Measurements from ENCODE around the gene GMNN.

GMNN gene

DNA sequence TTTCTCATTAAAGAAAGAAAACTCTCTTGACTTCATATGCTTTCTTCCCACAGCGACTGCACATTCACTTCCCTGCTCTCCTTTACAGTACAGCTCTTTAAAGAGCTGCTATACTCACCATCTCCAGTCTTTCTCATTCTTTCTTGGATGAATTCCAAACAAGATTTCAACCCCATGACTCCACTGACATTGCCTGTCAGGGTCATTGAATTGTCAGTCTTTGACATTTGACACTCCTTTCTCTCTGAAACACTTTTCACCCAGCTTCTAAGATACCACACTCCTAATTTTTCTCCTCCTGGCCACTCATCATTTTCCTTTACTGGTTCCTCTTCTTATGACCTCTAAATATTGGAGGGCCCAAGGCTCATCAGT, 24.8 kb downstream of the GMNN start:
- Histone ChIP-seq H3K4me3 (ENCODE audit: low read length) (no peak overlapping the region), H3K4ac (ENCODE audit: low read depth, low read length) (no peak overlapping the region), H3K4me2 (ENCODE audit: low read length) (no peak overlapping the region), H3K79me1 (ENCODE audit: low read length) (no peaks in the 10 kb centered on the region), H3K27ac (ENCODE audit: low read depth, low read length) (no peak overlapping the region), H3K27me3 (ENCODE audit: insufficient read depth, low read length, poor library complexity) (no peaks in the 10 kb centered on the region), H3K36me3 (ENCODE audit: control insufficient read depth, insufficient read depth, low read length) (no peaks in the 10 kb centered on the region), H3K9ac (ENCODE audit: low read length) (no peak overlapping the region), H3K4me1 (ENCODE audit: control insufficient read depth, low read depth, low read length) (no peaks in the 10 kb centered on the region), H3K23ac (ENCODE audit: low read length) (no peak overlapping the region), H3K79me2 (ENCODE audit: control insufficient read depth, insufficient read depth, low read length) (no peaks in the 10 kb centered on the region), H3K18ac (ENCODE audit: low read length) (no peak overlapping the region), H4K5ac (ENCODE audit: low read length) (no peak overlapping the region), H4K8ac (ENCODE audit: low read depth, low read length) (no peak overlapping the region), H2BK5ac (ENCODE audit: low read length) (no peak overlapping the region), H3K56ac (ENCODE audit: low read length) (no peak overlapping the region), H2BK120ac (ENCODE audit: low read depth, low read length) (no peak overlapping the region), H2BK15ac (replicated peaks; ENCODE audit: low read depth) (no peak overlapping the region), H2AK5ac (ENCODE audit: low read length) (no peak overlapping the region)
- no peak for DNase-seq
- WGBS (ENCODE audit: extremely low coverage, insufficient coverage, low lambda C conversion rate): no CpG with 5 or more reads among the region's 1 CpG

DNA sequence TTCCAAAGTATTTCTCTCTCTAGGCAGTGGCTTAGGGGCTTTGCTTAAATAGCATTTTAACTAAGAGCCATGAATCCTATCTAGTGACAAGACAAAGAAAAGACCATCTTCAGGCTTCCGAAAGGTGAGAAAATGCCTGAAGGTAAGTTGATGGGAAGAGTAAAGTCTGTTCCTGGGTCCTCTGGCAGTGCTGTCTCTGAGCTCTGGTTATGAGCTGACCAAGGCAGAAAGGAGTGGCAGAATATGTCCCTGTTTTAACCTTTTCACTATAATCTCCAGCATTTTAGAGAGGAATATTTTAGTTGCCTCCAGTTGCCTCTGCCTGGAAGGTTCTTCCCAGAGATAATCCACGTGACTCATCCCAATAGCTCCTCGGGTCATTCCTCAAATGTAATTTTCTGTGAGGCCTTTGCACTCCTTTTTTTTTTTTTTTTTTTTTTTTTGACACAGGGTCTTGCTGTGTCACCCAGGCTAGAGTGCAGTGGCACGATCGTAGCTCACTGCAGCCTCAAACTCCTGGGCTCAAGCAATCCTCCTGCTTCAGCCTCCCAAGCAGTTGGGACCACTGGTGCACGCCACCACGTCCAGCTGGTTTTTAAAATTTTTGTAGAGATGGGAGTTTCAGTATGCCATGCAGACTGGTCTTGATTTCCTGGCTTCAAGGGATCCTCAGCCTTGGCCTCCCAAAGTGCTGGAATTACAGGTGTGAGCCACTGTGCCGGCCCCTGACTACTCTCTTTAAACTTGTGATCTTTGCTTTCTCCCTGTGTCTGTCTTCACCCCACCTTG, 27.7 kb downstream of the GMNN start:
- no peak overlapping the region for H2BK15ac ChIP-seq (replicated peaks; ENCODE audit: low read depth)
- no peak overlapping the region for H3K4me2 ChIP-seq (ENCODE audit: low read length)
- H3K18ac ChIP-seq (ENCODE audit: low read length): peak overlapping the region; percentile 18
- DNase-seq: peak; percentile 49
- H3K4me1 ChIP-seq (ENCODE audit: control insufficient read depth, low read depth, low read length): no peaks in the 10 kb centered on the region
- no peak overlapping the region for H2BK120ac ChIP-seq (ENCODE audit: low read depth, low read length)
- WGBS (ENCODE audit: extremely low coverage, insufficient coverage, low lambda C conversion rate): no CpG with 5 or more reads among the region's 8 CpGs
- H3K23ac ChIP-seq (ENCODE audit: low read length): no peak overlapping the region
- H3K56ac ChIP-seq (ENCODE audit: low read length): no peak overlapping the region
- no peak overlapping the region for H3K4ac ChIP-seq (ENCODE audit: low read depth, low read length)
- H3K4me3 ChIP-seq (ENCODE audit: low read length): no peak overlapping the region
- no peaks in the 10 kb centered on the region for H3K79me1 ChIP-seq (ENCODE audit: low read length)
- H3K27me3 ChIP-seq (ENCODE audit: insufficient read depth, low read length, poor library complexity): no peaks in the 10 kb centered on the region
- H3K27ac ChIP-seq (ENCODE audit: low read depth, low read length): no peak overlapping the region
- peak overlapping the region; percentile 13 for H4K8ac ChIP-seq (ENCODE audit: low read depth, low read length)
- no peak overlapping the region for H4K5ac ChIP-seq (ENCODE audit: low read length)
- H3K36me3 ChIP-seq (ENCODE audit: control insufficient read depth, insufficient read depth, low read length): no peaks in the 10 kb centered on the region
- no peaks in the 10 kb centered on the region for H3K79me2 ChIP-seq (ENCODE audit: control insufficient read depth, insufficient read depth, low read length)
- no peak overlapping the region for H3K9ac ChIP-seq (ENCODE audit: low read length)
- H2BK5ac ChIP-seq (ENCODE audit: low read length): no peak overlapping the region
- H2AK5ac ChIP-seq (ENCODE audit: low read length): no peak overlapping the region

DNA sequence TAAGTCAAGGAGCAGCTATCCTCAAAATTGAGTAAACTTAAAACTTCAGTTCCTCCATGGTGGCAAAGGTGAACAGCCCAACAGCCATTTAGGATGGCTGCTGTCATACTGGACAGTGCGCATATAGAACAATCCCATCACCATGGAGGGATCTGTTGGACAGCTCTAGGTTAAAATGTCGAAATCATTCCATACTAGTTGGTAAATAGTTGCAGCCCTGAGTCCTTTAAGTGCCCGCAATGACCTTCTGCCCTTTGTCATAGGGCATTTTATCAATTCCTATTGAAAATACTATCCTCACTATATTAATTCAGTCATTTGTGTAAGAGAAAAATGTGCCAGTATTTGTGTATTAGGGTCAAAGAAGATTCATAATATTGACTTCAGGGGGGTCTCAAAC, 32.8 kb downstream of the GMNN start:
- H3K4me1 ChIP-seq (ENCODE audit: control insufficient read depth, low read depth, low read length): no peaks in the 10 kb centered on the region
- no CpG with 5 or more reads among the region's 3 CpGs for whole genome bisulfite sequencing (ENCODE audit: extremely low coverage, insufficient coverage, low lambda C conversion rate)

DNA sequence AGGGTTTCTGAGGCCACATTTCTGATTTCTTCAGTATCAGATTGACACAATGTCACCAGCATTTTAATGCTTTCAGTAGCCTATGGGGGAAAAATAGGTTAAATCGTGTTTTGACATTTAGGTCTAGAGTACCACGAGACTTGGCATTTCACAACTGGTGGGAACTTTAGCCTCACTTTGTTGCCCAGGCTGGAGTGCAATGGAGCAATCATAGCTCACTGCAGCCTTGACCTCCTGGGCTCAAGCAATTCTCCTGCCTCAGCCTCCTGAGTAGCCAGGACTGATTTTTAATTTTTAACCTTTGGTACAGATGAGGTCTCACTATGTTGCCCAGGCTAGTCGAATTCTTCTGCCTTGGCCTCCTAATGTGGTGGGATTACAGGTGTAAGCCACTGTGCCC, 35.0 kb downstream of the GMNN start:
- H2AK5ac ChIP-seq (ENCODE audit: low read length): no peak overlapping the region
- H3K4me3 ChIP-seq (ENCODE audit: low read length): no peak overlapping the region
- no peaks in the 10 kb centered on the region for H3K4me1 ChIP-seq (ENCODE audit: control insufficient read depth, low read depth, low read length)
- H2BK15ac ChIP-seq (replicated peaks; ENCODE audit: low read depth): no peak overlapping the region
- H2BK5ac ChIP-seq (ENCODE audit: low read length): no peak overlapping the region
- no peaks in the 10 kb centered on the region for H3K79me1 ChIP-seq (ENCODE audit: low read length)
- no peak overlapping the region for H3K27ac ChIP-seq (ENCODE audit: low read depth, low read length)
- H3K4ac ChIP-seq (ENCODE audit: low read depth, low read length): no peak overlapping the region
- H3K23ac ChIP-seq (ENCODE audit: low read length): no peak overlapping the region
- H3K9ac ChIP-seq (ENCODE audit: low read length): no peak overlapping the region
- no peaks in the 10 kb centered on the region for H3K79me2 ChIP-seq (ENCODE audit: control insufficient read depth, insufficient read depth, low read length)
- no peak overlapping the region for H3K4me2 ChIP-seq (ENCODE audit: low read length)
- no CpG with 5 or more reads among the region's 3 CpGs for WGBS (ENCODE audit: extremely low coverage, insufficient coverage, low lambda C conversion rate)
- H4K8ac ChIP-seq (ENCODE audit: low read depth, low read length): no peak overlapping the region
- no peak overlapping the region for H3K18ac ChIP-seq (ENCODE audit: low read length)
- no peak overlapping the region for H3K56ac ChIP-seq (ENCODE audit: low read length)
- no peaks in the 10 kb centered on the region for H3K36me3 ChIP-seq (ENCODE audit: control insufficient read depth, insufficient read depth, low read length)
- H4K5ac ChIP-seq (ENCODE audit: low read length): no peak overlapping the region
- no peaks in the 10 kb centered on the region for H3K27me3 ChIP-seq (ENCODE audit: insufficient read depth, low read length, poor library complexity)
- H2BK120ac ChIP-seq (ENCODE audit: low read depth, low read length): no peak overlapping the region
- no peak for DNase-seq

More for the DNA sequence above, 32.8 kb downstream of the GMNN start:
- Histone ChIP-seq H3K18ac (ENCODE audit: low read length) (no peak overlapping the region), H3K23ac (ENCODE audit: low read length) (no peak overlapping the region), H3K4me3 (ENCODE audit: low read length) (no peak overlapping the region), H2AK5ac (ENCODE audit: low read length) (no peak overlapping the region), H3K79me2 (ENCODE audit: control insufficient read depth, insufficient read depth, low read length) (no peaks in the 10 kb centered on the region), H3K4me2 (ENCODE audit: low read length) (no peak overlapping the region), H3K9ac (ENCODE audit: low read length) (no peak overlapping the region), H2BK15ac (replicated peaks; ENCODE audit: low read depth) (no peak overlapping the region), H3K4ac (ENCODE audit: low read depth, low read length) (no peak overlapping the region), H4K8ac (ENCODE audit: low read depth, low read length) (no peak overlapping the region), H2BK120ac (ENCODE audit: low read depth, low read length) (no peak overlapping the region), H3K27ac (ENCODE audit: low read depth, low read length) (no peak overlapping the region), H2BK5ac (ENCODE audit: low read length) (no peak overlapping the region), H3K56ac (ENCODE audit: low read length) (no peak overlapping the region), H3K27me3 (ENCODE audit: insufficient read depth, low read length, poor library complexity) (no peaks in the 10 kb centered on the region), H4K5ac (ENCODE audit: low read length) (no peak overlapping the region), H3K36me3 (ENCODE audit: control insufficient read depth, insufficient read depth, low read length) (no peaks in the 10 kb centered on the region), H3K79me1 (ENCODE audit: low read length) (no peaks in the 10 kb centered on the region)
- no peak for DNase-seq

DNA sequence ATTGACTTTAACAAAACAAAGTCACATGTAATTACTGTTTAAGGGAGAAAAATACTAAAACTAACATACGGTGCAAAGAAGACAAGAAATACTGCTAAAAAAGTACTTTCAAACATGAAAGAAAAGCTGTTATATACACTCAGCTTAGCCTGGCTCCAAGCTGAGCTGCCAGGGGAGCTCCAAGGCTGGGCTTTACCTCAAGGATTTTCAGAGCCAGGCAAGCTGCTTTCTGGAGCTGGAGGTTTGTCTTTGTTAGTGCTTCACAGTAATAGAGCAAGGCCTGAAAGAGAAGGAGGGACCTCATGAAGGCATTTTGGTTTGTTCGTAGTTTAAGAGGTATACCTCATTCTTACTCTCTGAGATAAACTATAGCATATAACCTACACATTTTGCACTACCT, 43.6 kb downstream of the GMNN start:
- WGBS (ENCODE audit: extremely low coverage, insufficient coverage, low lambda C conversion rate): no CpG with 5 or more reads among the region's 2 CpGs
- no peak overlapping the region for H3K27ac ChIP-seq (ENCODE audit: low read depth, low read length)
- no peaks in the 10 kb centered on the region for H3K79me1 ChIP-seq (ENCODE audit: low read length)

More for the DNA sequence above, 43.6 kb downstream of the GMNN start:
- DNase-seq: no peak
- Histone ChIP-seq H3K27me3 (ENCODE audit: insufficient read depth, low read length, poor library complexity) (no peaks in the 10 kb centered on the region), H2BK15ac (replicated peaks; ENCODE audit: low read depth) (no peak overlapping the region), H3K18ac (ENCODE audit: low read length) (no peak overlapping the region), H2BK120ac (ENCODE audit: low read depth, low read length) (no peak overlapping the region), H4K8ac (ENCODE audit: low read depth, low read length) (no peak overlapping the region), H3K4me1 (ENCODE audit: control insufficient read depth, low read depth, low read length) (no peaks in the 10 kb centered on the region), H4K5ac (ENCODE audit: low read length) (no peak overlapping the region), H3K4ac (ENCODE audit: low read depth, low read length) (no peak overlapping the region), H3K79me2 (ENCODE audit: control insufficient read depth, insufficient read depth, low read length) (no peaks in the 10 kb centered on the region), H3K56ac (ENCODE audit: low read length) (no peak overlapping the region), H3K36me3 (ENCODE audit: control insufficient read depth, insufficient read depth, low read length) (no peaks in the 10 kb centered on the region), H2BK5ac (ENCODE audit: low read length) (no peak overlapping the region), H3K4me3 (ENCODE audit: low read length) (no peak overlapping the region), H2AK5ac (ENCODE audit: low read length) (no peak overlapping the region), H3K9ac (ENCODE audit: low read length) (no peak overlapping the region), H3K4me2 (ENCODE audit: low read length) (no peak overlapping the region), H3K23ac (ENCODE audit: low read length) (no peak overlapping the region)

Measured in mesendoderm (in vitro differentiated cells).